HCT116 (cell line): ENCODE measurements around the gene IL17A. TPM values are rescaled to one million over a fixed set of nuclear protein-coding genes. Genes with fewer than 3 reads are reported as not detected.

Experiments used
- ATAC-seq: fragments of 200-7000 bp; cut with Tn5 transposase; 2 replicates; pipeline ENCODE4 v1.9.1; 2020; ENCODE audit warnings: mild to moderate bottlenecking, moderate library complexity
- BruUV-seq: library from RNA; stranded (reverse); fragments of 400-500 nt; replicated peaks from 2 replicates; lab custom pipeline; 2021; lab: Mats Ljungman, UMichigan
- CTCF ChIA-PET: fragments of 300-600 bp; sonication (Branson Sonifier 250); formaldehyde crosslinking; loops from one replicate; lab custom pipeline; 2021; ENCODE audit warnings: antibody characterized with exemption; lab: Charles Lee
- POLR2A ChIA-PET: fragments of 300-600, 350-600 bp; sonication (Branson Sonifier 250); formaldehyde crosslinking; loops from one replicate; lab custom pipeline; 2021; ENCODE audit warnings: antibody characterized with exemption; lab: Charles Lee
- RAD21 ChIA-PET, 2 experiments: fragments of 300-600 bp; sonication (Branson Sonifier 250); formaldehyde crosslinking; loops; one replicate each; lab custom pipeline; 2023; ENCODE audit warnings: low total read pairs in 2 of 2; ENCODE audit not compliant: uncharacterized antibody in 2 of 2, unreplicated experiment in 2 of 2, low non-redundant PET in 1 of 2; lab: Charles Lee
- DNase-seq: peaks from one replicate; pipeline ENCODE4 v3.0.0-alpha.2; 2010; ENCODE audit warnings: low read depth, low spot score
- H2AFZ ChIP-seq: fragments of 200-600 bp; shearing (Covaris generic), sonication (generic); 2 replicates; pipeline ENCODE4 v1.6.1; 2017; ENCODE audit warnings: low read depth, mixed run types, mixed read lengths, antibody characterized with exemption, low read length; ENCODE audit not compliant: poor library complexity, severe bottlenecking
- H3K27ac ChIP-seq: 2 replicates; pipeline ENCODE4 v1.5.1; 2012; ENCODE audit warnings: low read depth, low read length
- H3K27me3 ChIP-seq: fragments of 200-600 bp; sonication (generic); 2 replicates; pipeline ENCODE4 v1.6.1; 2016; ENCODE audit warnings: mixed run types, low read length, mixed read lengths; ENCODE audit not compliant: insufficient read depth
- H3K36me3 ChIP-seq, 2 experiments: fragments of 200-500 bp in 1 of 2; fragments of 200-600 bp in 1 of 2; sonication (Bioruptor generic) in 1 of 2; sonication (generic) in 1 of 2; 2 replicates each; pipeline versions ENCODE4 v1.5.1 to v1.6.1; 2014 to 2016; ENCODE audit warnings: low read length in 2 of 2, inconsistent platforms in 1 of 2, mixed read lengths in 1 of 2, mixed run types in 1 of 2; ENCODE audit not compliant: insufficient read depth in 2 of 2, control insufficient read depth in 1 of 2
- H3K4me1 ChIP-seq, 2 experiments: fragments of 200-600 bp in 1 of 2; sonication (generic) in 1 of 2; 2 replicates each; pipeline versions ENCODE4 v1.5.1 to v1.6.1; 2012 to 2017; ENCODE audit warnings: low read length in 2 of 2, inconsistent platforms in 1 of 2, mild to moderate bottlenecking in 1 of 2, mixed read lengths in 1 of 2, mixed run types in 1 of 2, moderate library complexity in 1 of 2; ENCODE audit not compliant: insufficient read depth in 2 of 2, control insufficient read depth in 1 of 2
- H3K4me2 ChIP-seq: fragments of 200-600 bp; sonication (generic); 2 replicates; pipeline ENCODE4 v1.6.1; 2017; ENCODE audit warnings: mixed run types, low read length, mixed read lengths
- H3K4me3 ChIP-seq, 2 experiments: fragments of 200-600 bp in 1 of 2; sonication (generic) in 1 of 2; replicated peaks in 1 of 2; 2 replicates each; pipeline ENCODE4 v1.5.1; 2011 to 2016; ENCODE audit warnings: low read length in 2 of 2, control low read depth in 1 of 2, low read depth in 1 of 2, mild to moderate bottlenecking in 1 of 2, mixed read lengths in 1 of 2, mixed run types in 1 of 2
- H3K79me2 ChIP-seq: fragments of 200-600 bp; sonication (generic); 2 replicates; pipeline ENCODE4 v1.6.1; 2017; ENCODE audit warnings: mild to moderate bottlenecking, mixed run types, low read length, moderate library complexity, mixed read lengths; ENCODE audit not compliant: insufficient read depth
- H3K9ac ChIP-seq: fragments of 200-600 bp; sonication (generic); 2 replicates; pipeline ENCODE4 v1.6.1; 2016; ENCODE audit warnings: low read length, mixed read lengths
- H3K9me2 ChIP-seq: fragments of 200-600 bp; sonication (generic), shearing (Covaris generic); 2 replicates; pipeline ENCODE4 v1.6.1; 2017; ENCODE audit warnings: mixed run types, mild to moderate bottlenecking, moderate library complexity; ENCODE audit not compliant: insufficient read depth
- H3K9me3 ChIP-seq, 2 experiments: fragments of 200-500 bp in 1 of 2; fragments of 200-600 bp in 1 of 2; sonication (Bioruptor generic) in 1 of 2; sonication (generic) in 1 of 2; 2 replicates each; pipeline ENCODE4 v1.6.1; 2014 to 2017; ENCODE audit warnings: low read length in 2 of 2, mixed read lengths in 2 of 2, inconsistent platforms in 1 of 2, low read depth in 1 of 2, mild to moderate bottlenecking in 1 of 2, mixed run types in 1 of 2, moderate library complexity in 1 of 2; ENCODE audit not compliant: control insufficient read depth in 1 of 2, insufficient read depth in 1 of 2
- H4K20me1 ChIP-seq: fragments of 200-600 bp; sonication (generic), shearing (Covaris generic); 2 replicates; pipeline ENCODE4 v1.6.1; 2017; ENCODE audit warnings: mixed run types, mild to moderate bottlenecking, moderate library complexity; ENCODE audit not compliant: insufficient read depth
- CEBPB ChIP-seq: IDR thresholded peaks from 2 replicates; pipeline ENCODE4 v1.6.1; 2012; ENCODE audit warnings: low read depth
- ELF1 ChIP-seq: IDR thresholded peaks from 2 replicates; pipeline ENCODE4 v1.6.1; 2012; ENCODE audit warnings: low read depth, borderline replicate concordance
- EZH2 ChIP-seq: fragments of 200-600 bp; sonication (generic); IDR thresholded peaks from 2 replicates; pipeline ENCODE4 v1.6.1; 2017; ENCODE audit warnings: antibody characterized with exemption, mixed run types
- EZH2phosphoT487 ChIP-seq: fragments of 200-600 bp; IDR thresholded peaks from 2 replicates; pipeline ENCODE4 v1.6.1; 2018; ENCODE audit warnings: antibody characterized with exemption, borderline replicate concordance
- FOSL1 ChIP-seq: IDR thresholded peaks from 2 replicates; pipeline ENCODE4 v1.6.1; 2012; ENCODE audit warnings: low read depth
- JUND ChIP-seq: IDR thresholded peaks from 2 replicates; pipeline ENCODE4 v1.6.1; 2012
- POLR2A ChIP-seq: IDR thresholded peaks from 2 replicates; pipeline ENCODE4 v1.7.0; 2011; ENCODE audit warnings: borderline replicate concordance; ENCODE audit not compliant: insufficient read depth, insufficient read length; ENCODE audit errors: extremely low read depth
- SP1 ChIP-seq: IDR thresholded peaks from 2 replicates; pipeline ENCODE4 v1.6.1; 2012; ENCODE audit warnings: low read depth
- SRF ChIP-seq: IDR thresholded peaks from 2 replicates; pipeline ENCODE4 v1.6.1; 2012; ENCODE audit warnings: low read depth
- TCF7L2 ChIP-seq: IDR thresholded peaks from 2 replicates; pipeline ENCODE4 v1.7.0; 2011; ENCODE audit warnings: borderline replicate concordance, inconsistent platforms; ENCODE audit not compliant: insufficient read depth, insufficient read length; ENCODE audit errors: extremely low read depth
- ZFX ChIP-seq: fragments of 450-650 bp; IDR thresholded peaks from 2 replicates; pipeline ENCODE4 v1.6.1; 2017
- ZNF274 ChIP-seq: fragments of 200-500 bp; sonication (Bioruptor generic); IDR thresholded peaks from 2 replicates; pipeline ENCODE4 v1.6.1; 2014; ENCODE audit warnings: mild to moderate bottlenecking, low read depth, low read length, inconsistent platforms
- intact Hi-C: fragments of 100-400 bp; cut with micrococcal nuclease; formaldehyde crosslinking; loops from 2 replicates; pipeline ENCODE4 v1.10.0; 2022
- total RNA-seq: library from RNA; stranded (reverse); gene quantifications from one replicate; pipeline ENCODE4 v1.2.1, GENCODE V29; 2021; ENCODE audit not compliant: unreplicated experiment
- TF ChIP-seq, protein P1 (sequence below): IDR thresholded peaks from 2 replicates; pipeline ENCODE4 v1.6.1; 2011; ENCODE audit warnings: mild to moderate bottlenecking, low read length, moderate library complexity; ENCODE audit not compliant: insufficient replicate concordance; ENCODE audit errors: extremely low read depth

IL17A gene
- total RNA-seq, 1 experiment from 2014 or later: not detected

- no TSS peak for BruUV-seq
- Histone ChIP-seq H3K79me2 (no peaks in the 10 kb centered on the region), H3K9ac (no peak overlapping the region), H3K4me2 (no peak overlapping the region), H3K9me2 (no peaks in the 10 kb centered on the region), H3K9me3 (no peaks in the 10 kb centered on the region), H3K36me3 (no peaks in the 10 kb centered on the region), H3K27ac (no peak overlapping the region), H4K20me1 (no peaks in the 10 kb centered on the region; the same call in 1 of the 2 replicates), H3K4me3 (no peak overlapping the region), H3K27me3 (peaks cover 80% of the 10 kb centered on the region), H2AFZ (no peak overlapping the region), H3K4me1 (no peaks in the 10 kb centered on the region)
- ATAC-seq (no peak), DNase-seq (no peak)
- ChIA-PET CTCF (no interaction called here), RAD21 (no interaction called here), POLR2A (no interaction called here)
- intact Hi-C loops: no loop called here
- TF ChIP-seq, protein P1, sequence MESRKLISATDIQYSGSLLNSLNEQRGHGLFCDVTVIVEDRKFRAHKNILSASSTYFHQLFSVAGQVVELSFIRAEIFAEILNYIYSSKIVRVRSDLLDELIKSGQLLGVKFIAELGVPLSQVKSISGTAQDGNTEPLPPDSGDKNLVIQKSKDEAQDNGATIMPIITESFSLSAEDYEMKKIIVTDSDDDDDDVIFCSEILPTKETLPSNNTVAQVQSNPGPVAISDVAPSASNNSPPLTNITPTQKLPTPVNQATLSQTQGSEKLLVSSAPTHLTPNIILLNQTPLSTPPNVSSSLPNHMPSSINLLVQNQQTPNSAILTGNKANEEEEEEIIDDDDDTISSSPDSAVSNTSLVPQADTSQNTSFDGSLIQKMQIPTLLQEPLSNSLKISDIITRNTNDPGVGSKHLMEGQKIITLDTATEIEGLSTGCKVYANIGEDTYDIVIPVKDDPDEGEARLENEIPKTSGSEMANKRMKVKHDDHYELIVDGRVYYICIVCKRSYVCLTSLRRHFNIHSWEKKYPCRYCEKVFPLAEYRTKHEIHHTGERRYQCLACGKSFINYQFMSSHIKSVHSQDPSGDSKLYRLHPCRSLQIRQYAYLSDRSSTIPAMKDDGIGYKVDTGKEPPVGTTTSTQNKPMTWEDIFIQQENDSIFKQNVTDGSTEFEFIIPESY: no peak
- TF ChIP-seq FOSL1 (no peak), ZNF274 (no peak), ELF1 (no peak), EZH2 (no peak), ZFX (no peak), JUND (no peak), CEBPB (no peak)
Measured at GRCh38 chr6:52141596-52141995, 44.6 kb upstream of the IL17A start.

- TF ChIP-seq SP1 (no peak), SRF (no peak), FOSL1 (no peak), POLR2A (no peak), TCF7L2 (no peak), CEBPB (no peak), EZH2phosphoT487 (no peak)
- no peak for ATAC-seq
- Histone ChIP-seq H3K9me3 (no peaks in the 10 kb centered on the region), H3K79me2 (no peaks in the 10 kb centered on the region), H4K20me1 (no peaks in the 10 kb centered on the region; the same call in 1 of the 2 replicates), H3K4me1 (no peaks in the 10 kb centered on the region), H3K4me3 (no peak overlapping the region), H3K9ac (no peak overlapping the region), H3K4me2 (no peak overlapping the region), H3K9me2 (no peaks in the 10 kb centered on the region), H3K27ac (no peak overlapping the region), H3K27me3 (peaks cover 89% of the 10 kb centered on the region), H2AFZ (no peak overlapping the region), H3K36me3 (no peaks in the 10 kb centered on the region)
- CTCF ChIA-PET: no interaction called here
- POLR2A ChIA-PET: no interaction called here
- DNase-seq: no peak
- intact Hi-C loops: no loop called here
- BruUV-seq: no TSS peak
- RAD21 ChIA-PET: no interaction called here
Measured at GRCh38 chr6:52142556-52142955, 43.6 kb upstream of the IL17A start.
